HepG2 (cell line): Measurements from ENCODE around the gene TPPP3. TPM values are rescaled to one million over a fixed set of nuclear protein-coding genes. Genes with fewer than 3 reads are reported as not detected.

Experiments
- AHR ChIP-seq: IDR thresholded peaks from 2 replicates; pipeline ENCODE4 v1.6.1; 2018; ENCODE audit warnings: missing genetic modification reagents, missing compliant biosample characterization
- ATF1 ChIP-seq: IDR thresholded peaks from 2 replicates; pipeline ENCODE4 v1.6.1; 2016; ENCODE audit warnings: mild to moderate bottlenecking, control low read depth
- ATRX ChIP-seq: sonication (generic); formaldehyde crosslinking; IDR thresholded peaks from 2 replicates; pipeline ENCODE4 v1.4.0; 2020; ENCODE audit warnings: missing genetic modification reagents, borderline replicate concordance
- BORCS8-MEF2B ChIP-seq: sonication (generic); formaldehyde crosslinking; IDR thresholded peaks from 2 replicates; pipeline ENCODE4 v1.8.0; 2022; ENCODE audit warnings: mild to moderate bottlenecking, missing genetic modification reagents
- CENPT ChIP-seq: sonication (generic); formaldehyde crosslinking; IDR thresholded peaks from 2 replicates; pipeline ENCODE4 v1.8.0; 2022; ENCODE audit warnings: low read depth, mild to moderate bottlenecking, moderate library complexity, missing genetic modification reagents
- IRF9 ChIP-seq: sonication (generic); formaldehyde crosslinking; IDR thresholded peaks from 2 replicates; pipeline ENCODE4 v1.8.0; 2022; ENCODE audit warnings: missing genetic modification reagents, mild to moderate bottlenecking, borderline replicate concordance
- KLF16 ChIP-seq, 2 experiments: sonication (generic) in 1 of 2; formaldehyde crosslinking in 1 of 2; IDR thresholded peaks; 2 replicates each; pipeline versions ENCODE4 v1.6.1 to v1.8.0; 2016 to 2023; ENCODE audit warnings: missing genetic modification reagents in 2 of 2, missing compliant biosample characterization in 1 of 2
- MAFF ChIP-seq: IDR thresholded peaks from 2 replicates; pipeline ENCODE4 v1.6.1; 2011; ENCODE audit warnings: low read depth, low read length, improper control_type of control experiment
- MAX ChIP-seq: IDR thresholded peaks from 2 replicates; pipeline ENCODE4 v1.6.1; 2012; ENCODE audit warnings: inconsistent platforms
- MLX ChIP-seq: IDR thresholded peaks from 2 replicates; pipeline ENCODE4 v1.6.1; 2016
- SNAI1 ChIP-seq: sonication (generic); formaldehyde crosslinking; IDR thresholded peaks from 2 replicates; pipeline ENCODE4 v1.5.0; 2020; ENCODE audit warnings: mild to moderate bottlenecking, missing genetic modification reagents, borderline replicate concordance
- SRY ChIP-seq: sonication (generic); formaldehyde crosslinking; IDR thresholded peaks from 2 replicates; pipeline ENCODE4 v1.8.0; 2022; ENCODE audit warnings: mild to moderate bottlenecking, missing genetic modification reagents
- STAG1 ChIP-seq: sonication (generic); formaldehyde crosslinking; IDR thresholded peaks from 2 replicates; pipeline ENCODE4 v1.4.0; 2020; ENCODE audit warnings: missing genetic modification reagents
- TAF1 ChIP-seq: sonication (generic); formaldehyde crosslinking; IDR thresholded peaks from 2 replicates; pipeline ENCODE4 v1.4.0; 2020; ENCODE audit warnings: missing genetic modification reagents
- ZBTB33 ChIP-seq: sonication (generic); formaldehyde crosslinking; IDR thresholded peaks from 2 replicates; pipeline ENCODE4 v1.4.0; 2020; ENCODE audit warnings: missing genetic modification reagents
- ZFP1 ChIP-seq: IDR thresholded peaks from 2 replicates; pipeline ENCODE4 v1.6.1; 2016
- ZFP36L2 ChIP-seq: sonication (generic); formaldehyde crosslinking; IDR thresholded peaks from 2 replicates; pipeline ENCODE4 v1.4.0; 2020; ENCODE audit warnings: missing genetic modification reagents
- ZNF503 ChIP-seq: sonication (generic); formaldehyde crosslinking; IDR thresholded peaks from 2 replicates; pipeline ENCODE4 v1.4.0; 2020; ENCODE audit warnings: missing genetic modification reagents
- ZNF546 ChIP-seq: sonication (generic); formaldehyde crosslinking; conservative IDR thresholded peaks from 2 replicates; pipeline ENCODE4 v1.8.1; 2023; ENCODE audit warnings: mild to moderate bottlenecking, missing genetic modification reagents
- ZNF660 ChIP-seq: sonication (generic); formaldehyde crosslinking; IDR thresholded peaks from 2 replicates; pipeline ENCODE4 v1.5.1; 2020; ENCODE audit warnings: mild to moderate bottlenecking, low read depth, missing genetic modification reagents, borderline replicate concordance
- ZNF792 ChIP-seq: IDR thresholded peaks from 2 replicates; pipeline ENCODE4 v1.6.1; 2016
- polyA plus RNA-seq, 8 experiments: library from polyadenylated mRNA; depleted of rRNA in 3 of 8; stranded (reverse) in 7 of 8; unstranded in 1 of 8; fragments of >200 nt; fragmentation: Illumina TruSeq in 4 of 8; extraction: Trizol in 4 of 8; gene quantifications; 2 replicates each; pipeline versions ENCODE4 v1.2.1 to v1.2.3, GENCODE V29; 2011 to 2016; ENCODE audit warnings: low read depth in 4 of 8, missing spikeins in 1 of 8, mixed read lengths in 1 of 8; ENCODE audit not compliant: insufficient read depth in 1 of 8
- total RNA-seq, 5 experiments: library from RNA; depleted of rRNA; stranded (reverse); fragments of >200 nt; fragmentation: Illumina TruSeq; extraction: Trizol; gene quantifications; 2 replicates each; pipeline ENCODE4 v1.2.3, GENCODE V29; 2016; ENCODE audit warnings: low read depth in 1 of 5

Gene TPPP3
- total and polyA plus RNA-seq, 2 of the 13 experiments (the other 11 are each of a cell fraction or from before 2014, with no cell fraction given) = 0.16 to 0.44 TPM

- TF ChIP-seq ZBTB33 (CRISPR knock-in tag) = no peak
- no peak for TF ChIP-seq MAFF
- peak in 1 of 2 experiments; percentile 57; a peak in 2 of 4 replicates for TF ChIP-seq KLF16 (CRISPR knock-in tag; IDR thresholded peaks at IDR 0.05)
- TF ChIP-seq ZNF503 (CRISPR knock-in tag) = no peak
- peak; percentile 86; the same call in 1 of the 2 replicates for TF ChIP-seq SRY (CRISPR knock-in tag)
- no peak for TF ChIP-seq ATF1
- TF ChIP-seq TAF1 (CRISPR knock-in tag) = peak; percentile 63; the same call in 1 of the 2 replicates
- peak; percentile 96 for TF ChIP-seq MAX
- no peak for TF ChIP-seq ZNF660
- TF ChIP-seq SNAI1 (CRISPR knock-in tag) = 0 out of 2 replicates have a peak, but pooled peaks have one; percentile 68
- TF ChIP-seq ZNF792 = peak; percentile 69
- TF ChIP-seq ATRX = no peak
- peak; percentile 93 for TF ChIP-seq BORCS8-MEF2B
- TF ChIP-seq ZFP1 (CRISPR knock-in tag) = 0 out of 2 replicates have a peak, but pooled peaks have one; percentile 9
- peak; percentile 83; the same call in 1 of the 2 replicates for TF ChIP-seq CENPT (CRISPR knock-in tag)
- TF ChIP-seq STAG1 (CRISPR knock-in tag) = no peak; the same call in 1 of the 2 replicates
- 0 out of 2 replicates have a peak, but pooled peaks have one; percentile 49 for TF ChIP-seq AHR (CRISPR knock-in tag)
- TF ChIP-seq ZFP36L2 (CRISPR knock-in tag) = no peak
- TF ChIP-seq IRF9 (CRISPR knock-in tag) = peak; percentile 91
- TF ChIP-seq MLX (CRISPR knock-in tag) = no peak
- TF ChIP-seq ZNF546 (CRISPR knock-in tag) = peak; percentile 98
Measured at GRCh38 chr16:67430504-67430976, 37.2 kb upstream of the TPPP3 start (continued).
